ENCODE measurements around the gene HIP1. TPM values are rescaled to one million over a fixed set of nuclear protein-coding genes. Genes with fewer than 3 reads are reported as not detected.

HIP1 gene
- total and polyA plus RNA-seq, 9 of the 15 experiments (the other 6 are each of a cell fraction or from before 2014, with no cell fraction given), result 2.4 to 13.7 (median 9.5) TPM

GRCh38 chr7:75624134-75624832 lies 114.5 kb downstream of the HIP1 start (continued):
- TF ChIP-seq TEAD2 (tag; IDR thresholded peaks at IDR 0.05), result no peak
- TF ChIP-seq NR0B1 (IDR thresholded peaks at IDR 0.05; ENCODE audit: partially characterized antibody), result no peak
- no peak for TF ChIP-seq KHSRP (IDR thresholded peaks at IDR 0.05)
- no peak for TF ChIP-seq TSHZ1 (CRISPR knock-in tag; IDR thresholded peaks at IDR 0.05)
- no peak for TF ChIP-seq ATF2 (CRISPR knock-in tag; IDR thresholded peaks at IDR 0.05)
- no peak; the same call in 1 of the 2 replicates for TF ChIP-seq ZNF668 (CRISPR knock-in tag; IDR thresholded peaks at IDR 0.05)
- TF ChIP-seq IRF2 (CRISPR knock-in tag; IDR thresholded peaks at IDR 0.05), result no peak
- TF ChIP-seq E2F6 (IDR thresholded peaks at IDR 0.05; ENCODE audit: borderline replicate concordance in 1 of 2, extremely low read depth in 1 of 2, insufficient read depth in 1 of 2, insufficient read length in 1 of 2, low read depth in 1 of 2, low read length in 1 of 2, poor library complexity in 1 of 2, severe bottlenecking in 1 of 2), result no peak
- TF ChIP-seq SIN3A (IDR thresholded peaks at IDR 0.05; ENCODE audit: borderline replicate concordance in 2 of 2, control insufficient read depth in 1 of 2, low read depth in 2 of 2, low read length in 2 of 2), result no peak
- TF ChIP-seq RAD51 (IDR thresholded peaks at IDR 0.05; ENCODE audit: borderline replicate concordance, low read depth), result no peak; the same call in 1 of the 2 replicates
- no peak for TF ChIP-seq CHD1 (IDR thresholded peaks at IDR 0.05; ENCODE audit: low read length)
- no peak for TF ChIP-seq ZNF121 (CRISPR knock-in tag; conservative IDR thresholded peaks at IDR 0.05)
- TF ChIP-seq ZNF24 (IDR thresholded peaks at IDR 0.05), result 0 out of 2 replicates have a peak, but pooled peaks have one; percentile 18
- TF ChIP-seq ERF (CRISPR knock-in tag; IDR thresholded peaks at IDR 0.05), result no peak
- TF ChIP-seq ZSCAN32 (CRISPR knock-in tag; IDR thresholded peaks at IDR 0.05), result peak; percentile 97
- no peak for TF ChIP-seq NFYB (IDR thresholded peaks at IDR 0.05; ENCODE audit: extremely low read depth, insufficient read length)
- TF ChIP-seq ZNF124 (CRISPR knock-in tag; IDR thresholded peaks at IDR 0.05), result no peak
- no peak for TF ChIP-seq HIVEP1 (CRISPR knock-in tag; IDR thresholded peaks at IDR 0.05)
- no peak for TF ChIP-seq CGGBP1 (CRISPR knock-in tag; IDR thresholded peaks at IDR 0.05)
- no peak for TF ChIP-seq ZNF174 (CRISPR knock-in tag; IDR thresholded peaks at IDR 0.05)
- TF ChIP-seq POLR2G (IDR thresholded peaks at IDR 0.05; ENCODE audit: low read depth, low read length), result peak; percentile 52; the same call in 1 of the 2 replicates
